K562 (cell line): ENCODE results near the gene CEP162. TPM values are rescaled to one million over a fixed set of nuclear protein-coding genes. Genes with fewer than 3 reads are reported as not detected.

ENCODE experiments used
- ATAC-seq: fragments of 200-7000 bp; cut with Tn5 transposase; 3 replicates; pipeline ENCODE4 v1.9.1; 2020; ENCODE audit warnings: moderate library complexity
- BruUV-seq: library from RNA; stranded (reverse); fragments of 400-500 nt; replicated peaks from 2 replicates; lab custom pipeline; 2021; lab: Mats Ljungman, UMichigan
- CTCF ChIA-PET: fragments of 300-600 bp; formaldehyde crosslinking; extraction: SDS; loops from one replicate; lab custom pipeline; 2021; ENCODE audit warnings: low intra/inter-chr PET ratio; lab: Yijun Ruan, JAX
- POLR2A ChIA-PET: fragments of 300-600, 350-650 bp; sonication (Branson Sonifier 250); formaldehyde crosslinking; extraction: SDS; loops from one replicate; lab custom pipeline; 2021; ENCODE audit warnings: antibody characterized with exemption, inconsistent platforms; lab: Yijun Ruan, JAX
- DNase-seq, 4 experiments: peaks; one replicate each; pipeline versions ENCODE4 v3.0.0 to v3.0.0-alpha.2; 2011 to 2018; ENCODE audit warnings: low spot score in 3 of 4, mixed read lengths in 3 of 4; ENCODE audit errors: extremely low read depth in 1 of 4
- FAIRE-seq: peaks from 2 replicates; lab custom pipeline; 2011; peaks lifted over from hg19 to GRCh38; lab: Jason Lieb, UNC
- H2AFZ ChIP-seq: 2 replicates; pipeline ENCODE4 v1.6.0; 2011; ENCODE audit warnings: low read depth, low read length, control low read depth, inconsistent platforms
- H3K27ac ChIP-seq: fragments of 200-600 bp; 3 replicates; pipeline ENCODE4 v1.8.0; 2011; ENCODE audit warnings: low read depth, mild to moderate bottlenecking, control low read depth, inconsistent platforms, low read length, moderate library complexity, mixed read lengths; ENCODE audit errors: extremely low read depth
- H3K27me3 ChIP-seq, 2 experiments: fragments of 300-600 bp in 1 of 2; 2 replicates in 1 of 2; 3 replicates in 1 of 2; pipeline versions ENCODE4 v1.6.0 to v1.8.0; 2011; ENCODE audit warnings: inconsistent platforms in 2 of 2, low read length in 2 of 2, mild to moderate bottlenecking in 1 of 2, mixed read lengths in 1 of 2, moderate library complexity in 1 of 2; ENCODE audit not compliant: control insufficient read depth in 2 of 2, insufficient read depth in 2 of 2
- H3K36me3 ChIP-seq: fragments of 300-600 bp; 3 replicates; pipeline ENCODE4 v1.8.0; 2011; ENCODE audit warnings: mild to moderate bottlenecking, low read length, inconsistent platforms; ENCODE audit not compliant: control insufficient read depth, insufficient read depth
- H3K4me1 ChIP-seq, 2 experiments: fragments of 200-600 bp in 1 of 2; replicated peaks in 1 of 2; 2 replicates in 1 of 2; 3 replicates in 1 of 2; pipeline versions ENCODE4 v1.5.1 to v1.8.0; 2011; ENCODE audit warnings: inconsistent platforms in 2 of 2, low read length in 2 of 2, mild to moderate bottlenecking in 1 of 2, mixed read lengths in 1 of 2, moderate library complexity in 1 of 2; ENCODE audit not compliant: control insufficient read depth in 2 of 2, insufficient read depth in 2 of 2
- H3K4me2 ChIP-seq: 2 replicates; pipeline ENCODE4 v1.6.1; 2011; ENCODE audit warnings: low read length, control low read depth, inconsistent platforms, mixed read lengths; ENCODE audit not compliant: insufficient read depth
- H3K4me3 ChIP-seq: fragments of 200-600 bp; sonication (generic), shearing (Covaris generic); 2 replicates; pipeline ENCODE4 v1.5.1; 2016; ENCODE audit warnings: control low read depth, inconsistent platforms
- H3K79me2 ChIP-seq: fragments of 200-600 bp; 3 replicates; pipeline ENCODE4 v1.8.0; 2011; ENCODE audit warnings: low read length, inconsistent platforms; ENCODE audit not compliant: control insufficient read depth, insufficient read depth
- H3K9ac ChIP-seq, 2 experiments: 2 replicates each; pipeline versions ENCODE4 v1.6.0 to v1.6.1; 2011; ENCODE audit warnings: low read depth in 2 of 2, low read length in 2 of 2, control low read depth in 1 of 2, inconsistent platforms in 1 of 2, mild to moderate bottlenecking in 1 of 2, mixed read lengths in 1 of 2; ENCODE audit not compliant: insufficient read depth in 1 of 2
- H3K9me1 ChIP-seq: one replicate; pipeline ENCODE4 v1.6.0; 2011; ENCODE audit warnings: inconsistent platforms, mild to moderate bottlenecking, low read length, moderate library complexity; ENCODE audit not compliant: control insufficient read depth, insufficient read depth
- H3K9me3 ChIP-seq: replicated peaks from 2 replicates; pipeline ENCODE4 v1.5.1; 2011; ENCODE audit warnings: low read depth, low read length, inconsistent platforms; ENCODE audit not compliant: control insufficient read depth, insufficient read depth
- H4K20me1 ChIP-seq: replicated peaks from 2 replicates; pipeline ENCODE4 v1.6.1; 2011; ENCODE audit warnings: low read length, inconsistent platforms, mixed read lengths; ENCODE audit not compliant: control insufficient read depth, insufficient read depth
- CBX8 ChIP-seq: fragments of 200-600 bp; sonication (generic); IDR thresholded peaks from 2 replicates; pipeline ENCODE4 v1.6.1; 2012; ENCODE audit warnings: borderline replicate concordance, mixed run types, low read depth, mild to moderate bottlenecking, moderate library complexity, mixed read lengths, low read length, control low read depth, inconsistent platforms; ENCODE audit not compliant: poor library complexity, severe bottlenecking; ENCODE audit errors: extremely low read depth
- CHD4 ChIP-seq: fragments of 200-600 bp; sonication (generic); IDR thresholded peaks from 3 replicates; pipeline ENCODE4 v1.6.1; 2012; ENCODE audit warnings: low read depth, mild to moderate bottlenecking, mixed read lengths, low read length, inconsistent platforms; ENCODE audit not compliant: insufficient read depth, insufficient replicate concordance, poor library complexity, severe bottlenecking
- CSDE1 ChIP-seq, 2 experiments: fragments of 450-650 bp; IDR thresholded peaks; 2 replicates each; pipeline ENCODE4 v1.6.1; 2016; ENCODE audit warnings: mild to moderate bottlenecking in 1 of 2
- HDAC3 ChIP-seq: fragments of 450-650 bp; IDR thresholded peaks from 2 replicates; pipeline ENCODE4 v1.6.1; 2018; ENCODE audit warnings: borderline replicate concordance, mild to moderate bottlenecking, moderate library complexity; ENCODE audit not compliant: partially characterized antibody
- NCOA6 ChIP-seq: fragments of 450-650 bp; IDR thresholded peaks from 2 replicates; pipeline ENCODE4 v1.6.1; 2017; ENCODE audit warnings: mild to moderate bottlenecking
- NR2C2 ChIP-seq, 2 experiments: fragments of 200-800 bp in 1 of 2; sonication (Bioruptor generic) in 1 of 2; sonication (generic) in 1 of 2; formaldehyde crosslinking in 1 of 2; IDR thresholded peaks; 2 replicates each; pipeline versions ENCODE4 v1.6.1 to v1.8.0; 2016 to 2022; ENCODE audit warnings: mild to moderate bottlenecking in 1 of 2, missing compliant biosample characterization in 1 of 2, missing genetic modification characterization in 1 of 2, missing genetic modification reagents in 1 of 2
- ZBTB49 ChIP-seq: sonication (generic); formaldehyde crosslinking; IDR thresholded peaks from 2 replicates; pipeline ENCODE4 v1.8.0; 2022; ENCODE audit warnings: missing genetic modification reagents, mild to moderate bottlenecking, borderline replicate concordance
- ZBTB5 ChIP-seq: fragments of 450-650 bp; IDR thresholded peaks from 2 replicates; pipeline ENCODE4 v1.6.1; 2017; ENCODE audit warnings: antibody characterized with exemption
- ZNF57 ChIP-seq: fragments of 450-650 bp; formaldehyde crosslinking; IDR thresholded peaks from 2 replicates; pipeline ENCODE4 v1.4.0; 2020; ENCODE audit warnings: mild to moderate bottlenecking, moderate library complexity
- WGBS: fragments of 100-300 bp; shearing (Covaris generic); methylation state at CpG from one replicate; pipeline ENCODE4 v1.1.6; 2016; ENCODE audit warnings: low coverage, mixed read lengths; ENCODE audit not compliant: insufficient coverage; ENCODE audit errors: missing lambda C conversion rate; 5-methylcytosine and 5-hydroxymethylcytosine counted together
- in situ Hi-C: fragments of 300-500 bp; cut with MboI; formaldehyde crosslinking; loops from 4 replicates; pipeline ENCODE4 v1.15.0; 2018; ENCODE audit warnings: inconsistent platforms, mixed read lengths
- intact Hi-C: fragments of 100-400 bp; cut with micrococcal nuclease; formaldehyde crosslinking; loops from 2 replicates; pipeline ENCODE4 v1.14.2; 2022
- polyA plus RNA-seq, 8 experiments: library from polyadenylated mRNA; depleted of rRNA in 4 of 8; stranded (reverse) in 5 of 8; unstranded in 3 of 8; fragments of >200 nt; fragmentation: Nextera tagmentation in 2 of 8; fragmentation: Illumina TruSeq in 1 of 8; extraction: Ambion mirVana in 2 of 8; extraction: Trizol in 1 of 8; gene quantifications; 2 replicates each; pipeline versions ENCODE4 v1.2.1 to v1.2.3, GENCODE V29; 2011 to 2014; ENCODE audit warnings: inconsistent platforms in 1 of 8, missing spikeins in 1 of 8
- total RNA-seq, 7 experiments: library from RNA; depleted of rRNA in 6 of 7; stranded (reverse); fragments of >200 nt in 6 of 7; fragmentation: Illumina TruSeq in 2 of 7; extraction: Trizol in 2 of 7; gene quantifications; 2 replicates each; pipeline versions ENCODE4 v1.2.1 to v1.2.3, GENCODE V29; 2011 to 2021; ENCODE audit warnings: low replicate concordance in 1 of 7

CEP162 gene
- total and polyA plus RNA-seq, 9 of the 15 experiments (the other 6 are each of a cell fraction or from before 2014, with no cell fraction given) = 3.9 to 8.6 (median 6.7) TPM

GRCh38 chr6:84161190-84161589 is 66.3 kb downstream of the CEP162 start:
- H4K20me1 ChIP-seq = no peaks in the 10 kb centered on the region
- WGBS = 48% methylated on average over 2 of the region's 2 CpGs
- ChIA-PET CTCF (no interaction called here), POLR2A (interaction anchor here (2.9 kb wide), 1 partner anchor 9 kb away, joined by 10 read pairs; no protein-coding TSS in a partner anchor)
- no peak for TF ChIP-seq CHD4
- TF ChIP-seq CSDE1 (IDR thresholded peaks at IDR 0.05) = no peak
- TF ChIP-seq ZNF57 = no peak
- no peak for TF ChIP-seq ZBTB5
- TF ChIP-seq CBX8 = no peak
- TF ChIP-seq HDAC3 = no peak
- no peak for TF ChIP-seq NR2C2 (CRISPR knock-in tag; IDR thresholded peaks at IDR 0.05)
- TF ChIP-seq NR2C2 (tag; IDR thresholded peaks at IDR 0.05) = no peak
- no peak for TF ChIP-seq NCOA6
- no peak for TF ChIP-seq ZBTB49 (CRISPR knock-in tag)
- no peak overlapping the region for H3K27ac ChIP-seq
- no peaks in the 10 kb centered on the region for H3K9me3 ChIP-seq
- H3K4me1 ChIP-seq = no peaks in the 10 kb centered on the region
- no peak overlapping the region for H2AFZ ChIP-seq
- no peak overlapping the region for H3K4me3 ChIP-seq
- in situ Hi-C loops = no loop called here
- no peak overlapping the region for H3K4me2 ChIP-seq
- no peaks in the 10 kb centered on the region for H3K79me2 ChIP-seq
- intact Hi-C loops = no loop called here
- DNase-seq (peak in 1 of 4 experiments; percentile 12), ATAC-seq (no peak), FAIRE-seq (no peak)
- no peak overlapping the region for H3K9ac ChIP-seq
- BruUV-seq = no TSS peak
- H3K27me3 ChIP-seq = no peaks in the 10 kb centered on the region
- peaks cover 2% of the 10 kb centered on the region; the same call in 1 of the 3 replicates for H3K36me3 ChIP-seq
- H3K9me1 ChIP-seq = no peaks in the 10 kb centered on the region
